LoVo (cell line): ENCODE results near the gene FBXL3.

Source experiments
- DNase-seq: peaks from one replicate; pipeline ENCODE4 v3.0.0-alpha.2; 2016; ENCODE audit warnings: low spot score

Gene FBXL3

GRCh38 chr13:77026861-77027621 is at the start of gene FBXL3:
Gene FBXL3, minus strand, starts transcription at chr13:77027159. Its CDS starts 5,299 bp downstream, at chr13:77021860.
- DNase-seq, result peak; percentile 86

GRCh38 chr13:77067519-77067918 is 40.6 kb upstream of the FBXL3 start:
- no peak for DNase-seq

GRCh38 chr13:77065461-77066147 is 38.6 kb upstream of the FBXL3 start:
- DNase-seq, result no peak

GRCh38 chr13:77062097-77062496 is 35.1 kb upstream of the FBXL3 start:
- DNase-seq, result no peak

GRCh38 chr13:77061362-77061761 is 34.4 kb upstream of the FBXL3 start:
- no peak for DNase-seq

- no peak for DNase-seq
Observed at GRCh38 chr13:77056886-77057285, 29.9 kb upstream of the FBXL3 start.

GRCh38 chr13:77056382-77056781 is 29.4 kb upstream of the FBXL3 start:
- DNase-seq, result no peak

GRCh38 chr13:77055158-77055557 is 28.2 kb upstream of the FBXL3 start:
- no peak for DNase-seq

- DNase-seq, result no peak
Observed at GRCh38 chr13:77053192-77053591, 26.2 kb upstream of the FBXL3 start.

GRCh38 chr13:77048681-77049080 is 21.7 kb upstream of the FBXL3 start:
- no peak for DNase-seq

GRCh38 chr13:77047649-77048343 is 20.8 kb upstream of the FBXL3 start:
- DNase-seq, result no peak

- no peak for DNase-seq
Observed at GRCh38 chr13:77042566-77043177, 15.7 kb upstream of the FBXL3 start.

GRCh38 chr13:77040835-77041234 is 13.9 kb upstream of the FBXL3 start:
- no peak for DNase-seq

- no peak for DNase-seq
Observed at GRCh38 chr13:77040076-77040475, 13.1 kb upstream of the FBXL3 start.

- DNase-seq, result no peak
Observed at GRCh38 chr13:77038907-77039480, 12.0 kb upstream of the FBXL3 start.

GRCh38 chr13:77036279-77036678 is 9.3 kb upstream of the FBXL3 start:
- no peak for DNase-seq

GRCh38 chr13:77034881-77035280 is 7.9 kb upstream of the FBXL3 start:
- no peak for DNase-seq

GRCh38 chr13:77033717-77034302 is 6.9 kb upstream of the FBXL3 start:
- no peak for DNase-seq

GRCh38 chr13:77031656-77032243 is 4.8 kb upstream of the FBXL3 start:
- no peak for DNase-seq

- no peak for DNase-seq
Observed at GRCh38 chr13:77029436-77029835, 2.5 kb upstream of the FBXL3 start.

- no peak for DNase-seq
Observed at GRCh38 chr13:77028202-77028601, 1.2 kb upstream of the FBXL3 start.
